ENCODE results near the gene THBS3. TPM values are rescaled to one million over a fixed set of nuclear protein-coding genes. Genes with fewer than 3 reads are reported as not detected.

THBS3 gene
- total and polyA plus RNA-seq, 2 donors (not counting 1 experiment from before 2014, with no cell fraction given) = 36.8 to 39.6 TPM

- peaks cover 9% of the 10 kb centered on the region for H3K36me3 ChIP-seq (ENCODE audit: control insufficient read depth, insufficient read depth, low read length)
- H3K4me2 ChIP-seq (ENCODE audit: extremely low read depth, insufficient read depth, low read length) = no peak overlapping the region
- H3K4me1 ChIP-seq (ENCODE audit: control insufficient read depth, extremely low read depth, insufficient read depth, low read length) = no peaks in the 10 kb centered on the region
- no peaks in the 10 kb centered on the region for H4K20me1 ChIP-seq (ENCODE audit: control insufficient read depth, extremely low read depth, insufficient read depth, low read length)
- H3K9me3 ChIP-seq (ENCODE audit: control insufficient read depth, insufficient read depth, low read depth, low read length) = no peaks in the 10 kb centered on the region
- TF ChIP-seq CTCF (conservative IDR thresholded peaks at IDR 0.05 in 1 of 2, IDR thresholded peaks at IDR 0.05 in 1 of 2; ENCODE audit: low read depth in 1 of 2, low read length in 2 of 2) (no peak), EZH2 (IDR thresholded peaks at IDR 0.05; ENCODE audit: low read length, missing control alignments) (no peak)
- no peaks in the 10 kb centered on the region for H3K27me3 ChIP-seq (ENCODE audit: control insufficient read depth, insufficient read depth, low read length)
- H3K9ac ChIP-seq (ENCODE audit: insufficient read depth, low read length) = no peak overlapping the region
- no peak overlapping the region for H3K27ac ChIP-seq (ENCODE audit: insufficient read depth, low read length)
- no peak overlapping the region for H3K4me3 ChIP-seq (replicated peaks in 1 of 4; ENCODE audit: control extremely low read depth in 1 of 4, insufficient read depth in 1 of 4, low read depth in 3 of 4, low read length in 4 of 4)
- H3K79me2 ChIP-seq (ENCODE audit: control insufficient read depth, insufficient read depth, low read length) = no peaks in the 10 kb centered on the region
- no peak overlapping the region for H2AFZ ChIP-seq (ENCODE audit: low read length)
- no peak for DNase-seq (ENCODE audit: low read depth in 2 of 2)
These were observed 23.3 kb downstream of the THBS3 start for GRCh38 chr1:155184351-155184811.

DNA sequence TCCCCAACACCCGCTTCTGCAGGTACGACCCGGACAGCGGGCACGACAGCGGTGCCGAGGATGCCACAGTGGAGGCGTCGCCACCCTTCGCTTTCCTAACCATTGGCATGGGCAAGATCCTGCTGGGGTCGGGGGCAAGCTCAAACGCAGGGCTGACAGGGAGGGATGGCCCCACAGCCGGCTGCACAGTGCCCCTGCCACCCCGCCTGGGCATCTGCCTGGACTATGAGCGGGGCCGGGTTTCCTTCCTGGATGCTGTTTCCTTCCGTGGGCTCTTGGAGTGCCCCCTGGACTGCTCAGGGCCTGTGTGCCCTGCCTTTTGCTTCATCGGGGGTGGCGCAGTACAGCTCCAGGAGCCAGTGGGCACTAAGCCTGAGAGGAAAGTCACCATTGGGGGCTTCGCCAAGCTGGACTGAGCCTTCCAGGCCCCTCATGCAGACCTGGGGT is 23.9 kb downstream of the THBS3 start:
- Histone ChIP-seq H4K20me1 (ENCODE audit: control insufficient read depth, extremely low read depth, insufficient read depth, low read length) (no peaks in the 10 kb centered on the region), H3K4me1 (ENCODE audit: control insufficient read depth, extremely low read depth, insufficient read depth, low read length) (no peaks in the 10 kb centered on the region), H3K36me3 (ENCODE audit: control insufficient read depth, insufficient read depth, low read length) (peaks cover 11% of the 10 kb centered on the region), H2AFZ (ENCODE audit: low read length) (no peak overlapping the region), H3K27me3 (ENCODE audit: control insufficient read depth, insufficient read depth, low read length) (no peaks in the 10 kb centered on the region), H3K9ac (ENCODE audit: insufficient read depth, low read length) (no peak overlapping the region), H3K4me2 (ENCODE audit: extremely low read depth, insufficient read depth, low read length) (no peak overlapping the region), H3K27ac (ENCODE audit: insufficient read depth, low read length) (no peak overlapping the region), H3K9me3 (ENCODE audit: control insufficient read depth, insufficient read depth, low read depth, low read length) (no peaks in the 10 kb centered on the region), H3K79me2 (ENCODE audit: control insufficient read depth, insufficient read depth, low read length) (no peaks in the 10 kb centered on the region), H3K4me3 (replicated peaks in 1 of 4; ENCODE audit: control extremely low read depth in 1 of 4, insufficient read depth in 1 of 4, low read depth in 3 of 4, low read length in 4 of 4) (no peak overlapping the region)
- DNase-seq (ENCODE audit: low read depth in 2 of 2) = no peak
- TF ChIP-seq CTCF (conservative IDR thresholded peaks at IDR 0.05 in 1 of 2, IDR thresholded peaks at IDR 0.05 in 1 of 2; ENCODE audit: low read depth in 1 of 2, low read length in 2 of 2) (no peak), EZH2 (IDR thresholded peaks at IDR 0.05; ENCODE audit: low read length, missing control alignments) (no peak)

DNA sequence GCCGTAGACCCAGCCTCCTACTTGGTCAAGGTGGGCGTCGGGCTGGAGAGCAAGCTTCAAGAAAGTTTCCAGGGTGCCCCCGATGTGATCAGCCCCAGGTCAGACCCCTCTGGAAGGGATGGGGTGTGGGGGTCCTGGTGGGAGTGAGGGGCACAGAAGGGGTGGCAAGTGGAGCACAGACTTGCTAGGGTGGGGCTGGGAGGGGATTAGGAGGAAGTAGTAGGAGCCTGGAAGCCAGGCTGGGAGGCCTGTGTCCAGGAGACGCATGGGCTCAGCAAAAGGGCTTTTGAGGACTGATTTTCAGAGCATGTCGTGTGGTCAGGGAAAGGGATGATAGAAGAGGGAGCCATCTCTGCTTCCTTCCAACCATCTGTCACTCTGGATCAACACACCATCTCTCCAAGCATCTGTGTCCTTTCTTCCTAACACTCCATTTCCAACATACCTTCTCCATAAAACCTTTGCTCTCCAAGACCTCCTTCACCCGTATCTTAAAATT is 25.6 kb downstream of the THBS3 start:
- Histone ChIP-seq H4K20me1 (ENCODE audit: control insufficient read depth, extremely low read depth, insufficient read depth, low read length) (no peaks in the 10 kb centered on the region), H3K27me3 (ENCODE audit: control insufficient read depth, insufficient read depth, low read length) (no peaks in the 10 kb centered on the region), H2AFZ (ENCODE audit: low read length) (no peak overlapping the region), H3K9ac (ENCODE audit: insufficient read depth, low read length) (no peak overlapping the region), H3K9me3 (ENCODE audit: control insufficient read depth, insufficient read depth, low read depth, low read length) (no peaks in the 10 kb centered on the region), H3K4me3 (replicated peaks in 1 of 4; ENCODE audit: control extremely low read depth in 1 of 4, insufficient read depth in 1 of 4, low read depth in 3 of 4, low read length in 4 of 4) (no peak overlapping the region), H3K4me2 (ENCODE audit: extremely low read depth, insufficient read depth, low read length) (no peak overlapping the region), H3K27ac (ENCODE audit: insufficient read depth, low read length) (no peak overlapping the region), H3K4me1 (ENCODE audit: control insufficient read depth, extremely low read depth, insufficient read depth, low read length) (no peaks in the 10 kb centered on the region), H3K79me2 (ENCODE audit: control insufficient read depth, insufficient read depth, low read length) (no peaks in the 10 kb centered on the region), H3K36me3 (ENCODE audit: control insufficient read depth, insufficient read depth, low read length) (peaks cover 18% of the 10 kb centered on the region)
- TF ChIP-seq CTCF (conservative IDR thresholded peaks at IDR 0.05 in 1 of 2, IDR thresholded peaks at IDR 0.05 in 1 of 2; ENCODE audit: low read depth in 1 of 2, low read length in 2 of 2) (no peak), EZH2 (IDR thresholded peaks at IDR 0.05; ENCODE audit: low read length, missing control alignments) (no peak)
- no peak for DNase-seq (ENCODE audit: low read depth in 2 of 2)

All from fibroblast of lung (primary cell).